HepG2 (cell line): ENCODE results near the gene TMEM238. TPM values are rescaled to one million over a fixed set of nuclear protein-coding genes. Genes with fewer than 3 reads are reported as not detected.

ENCODE experiments used
- E2F2 ChIP-seq: sonication (generic); formaldehyde crosslinking; IDR thresholded peaks from 2 replicates; pipeline ENCODE4 v1.4.0; 2020; ENCODE audit warnings: missing genetic modification reagents, borderline replicate concordance
- SALL2 ChIP-seq: sonication (generic); formaldehyde crosslinking; IDR thresholded peaks from 2 replicates; pipeline ENCODE4 v1.8.1; 2023; ENCODE audit warnings: mild to moderate bottlenecking, missing genetic modification reagents, inconsistent platforms
- TOE1 ChIP-seq: sonication (generic); formaldehyde crosslinking; IDR thresholded peaks from 2 replicates; pipeline ENCODE4 v1.4.0; 2020; ENCODE audit warnings: mild to moderate bottlenecking, missing genetic modification reagents
- ZBED4 ChIP-seq: sonication (generic); formaldehyde crosslinking; IDR thresholded peaks from 2 replicates; pipeline ENCODE4 v1.4.0; 2020; ENCODE audit warnings: missing genetic modification reagents, borderline replicate concordance
- ZBTB42 ChIP-seq: sonication (generic); formaldehyde crosslinking; IDR thresholded peaks from 2 replicates; pipeline ENCODE4 v1.5.0; 2020; ENCODE audit warnings: mild to moderate bottlenecking, missing genetic modification reagents
- ZNF280D ChIP-seq: sonication (generic); formaldehyde crosslinking; IDR thresholded peaks from 2 replicates; pipeline ENCODE4 v1.5.1; 2020; ENCODE audit warnings: mild to moderate bottlenecking, missing genetic modification reagents
- ZNF282 ChIP-seq: fragments of 450-650 bp; IDR thresholded peaks from 2 replicates; pipeline ENCODE4 v1.6.1; 2018; ENCODE audit not compliant: partially characterized antibody
- ZNF687 ChIP-seq: sonication (generic); formaldehyde crosslinking; IDR thresholded peaks from 2 replicates; pipeline ENCODE4 v1.5.1; 2020; ENCODE audit warnings: mild to moderate bottlenecking, missing genetic modification reagents, moderate library complexity
- polyA plus RNA-seq, 8 experiments: library from polyadenylated mRNA; depleted of rRNA in 3 of 8; stranded (reverse) in 7 of 8; unstranded in 1 of 8; fragments of >200 nt; fragmentation: Illumina TruSeq in 4 of 8; extraction: Trizol in 4 of 8; gene quantifications; 2 replicates each; pipeline versions ENCODE4 v1.2.1 to v1.2.3, GENCODE V29; 2011 to 2016; ENCODE audit warnings: low read depth in 4 of 8, missing spikeins in 1 of 8, mixed read lengths in 1 of 8; ENCODE audit not compliant: insufficient read depth in 1 of 8
- total RNA-seq, 5 experiments: library from RNA; depleted of rRNA; stranded (reverse); fragments of >200 nt; fragmentation: Illumina TruSeq; extraction: Trizol; gene quantifications; 2 replicates each; pipeline ENCODE4 v1.2.3, GENCODE V29; 2016; ENCODE audit warnings: low read depth in 1 of 5

Gene TMEM238
- total and polyA plus RNA-seq, 2 of the 13 experiments (the other 11 are each of a cell fraction or from before 2014, with no cell fraction given), result not detected

- TF ChIP-seq ZBED4 (CRISPR knock-in tag), result no peak
- no peak for TF ChIP-seq ZBTB42 (CRISPR knock-in tag)
- TF ChIP-seq ZNF280D (CRISPR knock-in tag), result no peak
- TF ChIP-seq TOE1 (CRISPR knock-in tag), result no peak
- no peak for TF ChIP-seq ZNF282
- no peak for TF ChIP-seq SALL2 (CRISPR knock-in tag)
- TF ChIP-seq E2F2, result no peak
- TF ChIP-seq ZNF687, result no peak
Observed at GRCh38 chr19:55348317-55349034, 35.6 kb downstream of the TMEM238 start (continued).
